ENCODE results near the gene OTC. TPM values are rescaled to one million over a fixed set of nuclear protein-coding genes. Genes with fewer than 3 reads are reported as not detected.

The OTC gene
- total RNA-seq, 4 donors from 2014 or later = 0.87 to 3.3 TPM; not detected in 2

DNA sequence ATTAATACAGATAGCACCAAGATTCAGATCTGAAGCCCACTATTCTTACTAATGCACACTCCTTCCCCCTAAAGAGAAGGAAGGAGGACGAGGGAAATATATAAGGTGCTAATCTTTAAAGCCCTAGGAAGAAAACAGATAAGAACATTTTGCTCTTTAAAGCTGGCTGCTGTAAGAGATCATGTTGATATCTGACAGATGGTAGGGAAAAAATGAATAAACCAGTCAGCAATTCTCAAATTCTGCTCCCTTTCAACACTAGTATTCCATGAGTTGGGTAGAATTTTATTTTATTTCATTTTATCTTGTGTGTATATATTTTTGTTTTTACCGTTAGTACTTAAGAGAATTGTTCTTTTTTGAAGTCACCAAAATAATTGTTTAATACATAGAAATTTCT, 19.2 kb downstream of the OTC start:
- no peaks in the 10 kb centered on the region for H3K4me1 ChIP-seq

DNA sequence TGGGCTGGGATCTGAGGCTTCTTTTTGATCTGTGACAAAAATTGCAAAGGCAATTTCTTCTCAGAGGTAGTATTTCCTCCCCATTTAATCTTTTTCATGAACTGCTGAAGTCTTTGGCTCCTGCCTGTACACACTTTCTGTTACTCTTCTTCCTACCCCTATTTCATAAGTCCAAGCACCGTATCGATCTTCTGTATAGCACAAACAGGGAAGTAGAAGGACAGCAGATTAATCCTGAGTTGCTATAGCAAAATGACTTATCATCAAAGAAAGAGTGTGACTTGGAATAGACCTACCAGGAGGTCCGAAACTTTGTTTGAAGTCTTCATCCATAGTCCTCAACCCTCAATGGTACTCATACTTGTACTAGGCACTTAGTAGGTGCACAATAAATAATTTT, 22.0 kb downstream of the OTC start:
- no peaks in the 10 kb centered on the region for H3K9me3 ChIP-seq
- 92 to 93% methylated on average over 3 of the region's 3 CpGs for WGBS, 2 donors
- no peaks in the 10 kb centered on the region for H3K4me1 ChIP-seq
- H3K27me3 ChIP-seq = no peaks in the 10 kb centered on the region
- TF ChIP-seq EP300 (IDR thresholded peaks at IDR 0.05) = no peak
- TF ChIP-seq, protein P1, sequence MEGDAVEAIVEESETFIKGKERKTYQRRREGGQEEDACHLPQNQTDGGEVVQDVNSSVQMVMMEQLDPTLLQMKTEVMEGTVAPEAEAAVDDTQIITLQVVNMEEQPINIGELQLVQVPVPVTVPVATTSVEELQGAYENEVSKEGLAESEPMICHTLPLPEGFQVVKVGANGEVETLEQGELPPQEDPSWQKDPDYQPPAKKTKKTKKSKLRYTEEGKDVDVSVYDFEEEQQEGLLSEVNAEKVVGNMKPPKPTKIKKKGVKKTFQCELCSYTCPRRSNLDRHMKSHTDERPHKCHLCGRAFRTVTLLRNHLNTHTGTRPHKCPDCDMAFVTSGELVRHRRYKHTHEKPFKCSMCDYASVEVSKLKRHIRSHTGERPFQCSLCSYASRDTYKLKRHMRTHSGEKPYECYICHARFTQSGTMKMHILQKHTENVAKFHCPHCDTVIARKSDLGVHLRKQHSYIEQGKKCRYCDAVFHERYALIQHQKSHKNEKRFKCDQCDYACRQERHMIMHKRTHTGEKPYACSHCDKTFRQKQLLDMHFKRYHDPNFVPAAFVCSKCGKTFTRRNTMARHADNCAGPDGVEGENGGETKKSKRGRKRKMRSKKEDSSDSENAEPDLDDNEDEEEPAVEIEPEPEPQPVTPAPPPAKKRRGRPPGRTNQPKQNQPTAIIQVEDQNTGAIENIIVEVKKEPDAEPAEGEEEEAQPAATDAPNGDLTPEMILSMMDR (IDR thresholded peaks at IDR 0.05) = no peak
- TF ChIP-seq POLR2A (IDR thresholded peaks at IDR 0.05) = no peak
- no peak for DNase-seq (ENCODE audit: low spot score in 2 of 2)
- H3K27ac ChIP-seq = no peak overlapping the region
- H3K36me3 ChIP-seq = no peaks in the 10 kb centered on the region
- no peak overlapping the region for H3K4me3 ChIP-seq

More for the DNA sequence above, 19.2 kb downstream of the OTC start:
- no peaks in the 10 kb centered on the region for H3K27me3 ChIP-seq
- no peak overlapping the region for H3K4me3 ChIP-seq
- no peak for DNase-seq (ENCODE audit: low spot score in 2 of 2)
- H3K36me3 ChIP-seq = no peaks in the 10 kb centered on the region
- 63 to 91% methylated on average over 2 of the region's 2 CpGs for WGBS, 2 donors
- no peaks in the 10 kb centered on the region for H3K9me3 ChIP-seq
- no peak overlapping the region for H3K27ac ChIP-seq
- TF ChIP-seq EP300 (IDR thresholded peaks at IDR 0.05) (no peak), POLR2A (IDR thresholded peaks at IDR 0.05) (no peak)
- TF ChIP-seq, protein P1 (IDR thresholded peaks at IDR 0.05) = no peak

DNA sequence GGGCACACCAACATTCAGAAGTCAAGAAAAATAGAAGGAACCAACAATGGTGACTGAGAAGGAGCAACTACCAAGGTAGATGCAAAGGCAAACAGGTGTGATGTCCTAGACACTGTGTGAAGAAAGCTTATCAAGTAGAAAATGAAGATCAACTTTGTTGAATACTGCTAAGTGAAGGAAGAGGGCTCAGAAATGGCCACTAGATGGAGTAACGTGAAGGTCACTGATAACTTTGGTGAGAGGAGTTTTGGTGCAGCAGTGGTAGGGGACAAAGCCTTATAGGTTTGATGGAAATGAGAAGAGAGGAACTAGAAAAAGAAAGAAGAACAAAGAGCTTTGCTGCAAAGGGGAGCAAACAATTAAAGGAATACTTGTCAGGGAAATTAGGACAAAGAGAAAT, 23.5 kb downstream of the OTC start:
- Histone ChIP-seq H3K27me3 (no peaks in the 10 kb centered on the region), H3K4me3 (no peak overlapping the region), H3K4me1 (no peaks in the 10 kb centered on the region), H3K27ac (no peak overlapping the region), H3K9me3 (no peaks in the 10 kb centered on the region), H3K36me3 (no peaks in the 10 kb centered on the region)
- TF ChIP-seq EP300 (IDR thresholded peaks at IDR 0.05) (no peak), POLR2A (IDR thresholded peaks at IDR 0.05) (no peak)
- TF ChIP-seq, protein P1 (IDR thresholded peaks at IDR 0.05) = peak in 2 of 5 experiments; percentile 4 to 13
- DNase-seq (ENCODE audit: low spot score in 2 of 2) = no peak
- 17 to 18% methylated on average over 1 of the region's 1 CpG for WGBS, 2 donors

DNA sequence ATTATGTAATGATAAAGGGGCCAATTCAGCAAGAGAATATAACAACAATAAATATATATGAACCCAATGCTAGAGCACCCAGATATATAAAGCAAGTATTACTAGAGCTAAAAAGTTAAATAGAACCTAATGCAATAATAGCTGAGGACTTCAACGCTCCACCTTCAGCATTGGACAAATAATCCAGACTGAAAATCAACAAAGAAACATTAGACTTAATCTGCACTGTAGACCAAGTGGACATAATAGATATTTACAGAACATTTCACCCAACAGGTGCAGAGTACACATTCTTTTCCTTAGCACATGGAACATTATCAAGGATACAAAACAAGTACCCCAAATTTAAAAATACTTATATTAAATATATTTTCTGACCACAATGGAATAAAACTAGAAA, 24.3 kb downstream of the OTC start:
- 72 to 100% methylated on average over 1 of the region's 1 CpG for WGBS, 2 donors
- H3K4me3 ChIP-seq = no peak overlapping the region
- no peaks in the 10 kb centered on the region for H3K27me3 ChIP-seq
- no peaks in the 10 kb centered on the region for H3K36me3 ChIP-seq
- no peaks in the 10 kb centered on the region for H3K4me1 ChIP-seq
- no peak for TF ChIP-seq EP300 (IDR thresholded peaks at IDR 0.05)
- TF ChIP-seq POLR2A (IDR thresholded peaks at IDR 0.05) = no peak
- TF ChIP-seq, protein P1 (IDR thresholded peaks at IDR 0.05) = no peak
- no peak overlapping the region for H3K27ac ChIP-seq
- no peak for DNase-seq (ENCODE audit: low spot score in 2 of 2)
- H3K9me3 ChIP-seq = no peaks in the 10 kb centered on the region

DNA sequence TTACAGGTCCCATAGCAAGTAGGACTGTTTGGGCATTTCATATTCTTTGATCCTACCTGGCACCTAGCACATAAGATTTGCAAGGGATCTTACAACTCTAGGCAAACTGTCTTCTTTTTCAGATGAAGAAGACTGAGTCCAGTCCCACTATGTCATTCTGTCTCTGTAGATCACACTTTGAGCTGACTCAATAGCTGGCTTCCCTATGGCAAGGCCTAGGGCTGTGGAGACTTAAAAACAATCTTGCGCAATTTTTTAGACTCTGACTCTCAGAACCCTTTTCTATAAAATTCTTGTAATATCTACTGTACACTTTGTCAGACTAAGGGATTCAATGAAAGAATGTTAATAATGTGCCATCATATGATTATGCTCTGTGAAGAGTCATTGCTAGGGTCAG, 26.7 kb downstream of the OTC start:
- no peak for DNase-seq (ENCODE audit: low spot score in 2 of 2)
- Histone ChIP-seq H3K4me3 (no peak overlapping the region), H3K27ac (no peak overlapping the region), H3K4me1 (no peaks in the 10 kb centered on the region), H3K27me3 (no peaks in the 10 kb centered on the region), H3K9me3 (no peaks in the 10 kb centered on the region), H3K36me3 (no peaks in the 10 kb centered on the region)
- 87 to 88% methylated on average over 1 of the region's 1 CpG for WGBS, 2 donors
- TF ChIP-seq, protein P1 (IDR thresholded peaks at IDR 0.05) = no peak
- TF ChIP-seq POLR2A (IDR thresholded peaks at IDR 0.05) (no peak), EP300 (IDR thresholded peaks at IDR 0.05) (no peak)
